Trophoblast cell (in vitro differentiated cells and primary cell): ENCODE data around the gene RTBDN. TPM values are rescaled to one million over a fixed set of nuclear protein-coding genes. Genes with fewer than 3 reads are reported as not detected.

ENCODE experiments used
- DNase-seq, 2 donors: peaks; one replicate each; pipeline ENCODE4 v3.0.0-alpha.2; 2016
- H2AFZ ChIP-seq: 2 replicates; pipeline ENCODE4 v1.6.1; 2013; ENCODE audit warnings: low read length, moderate library complexity, mild to moderate bottlenecking; ENCODE audit not compliant: insufficient read depth, poor library complexity
- H2AK5ac ChIP-seq: 2 replicates; pipeline ENCODE4 v1.6.1; 2013; ENCODE audit warnings: mild to moderate bottlenecking, low read length
- H2BK120ac ChIP-seq: 2 replicates; pipeline ENCODE4 v1.6.1; 2013; ENCODE audit warnings: low read length, mild to moderate bottlenecking, moderate library complexity; ENCODE audit not compliant: insufficient read depth, poor library complexity
- H2BK12ac ChIP-seq: 2 replicates; pipeline ENCODE4 v1.6.1; 2013; ENCODE audit warnings: mild to moderate bottlenecking, low read length, moderate library complexity
- H2BK5ac ChIP-seq: 2 replicates; pipeline ENCODE4 v1.6.1; 2013; ENCODE audit warnings: low read length, low read depth, moderate library complexity, mild to moderate bottlenecking; ENCODE audit not compliant: poor library complexity
- H3K14ac ChIP-seq: 2 replicates; pipeline ENCODE4 v1.6.1; 2013; ENCODE audit warnings: mild to moderate bottlenecking, low read length
- H3K18ac ChIP-seq: 2 replicates; pipeline ENCODE4 v1.6.1; 2013; ENCODE audit warnings: mild to moderate bottlenecking, low read length
- H3K23ac ChIP-seq: 2 replicates; pipeline ENCODE4 v1.6.1; 2013; ENCODE audit warnings: low read length
- H3K27ac ChIP-seq: 2 replicates; pipeline ENCODE4 v1.5.1; 2013; ENCODE audit warnings: low read depth, mild to moderate bottlenecking, inconsistent platforms, low read length, moderate library complexity
- H3K27me3 ChIP-seq: 2 replicates; pipeline ENCODE4 v1.6.1; 2013; ENCODE audit warnings: inconsistent platforms, mild to moderate bottlenecking, low read length, moderate library complexity; ENCODE audit not compliant: insufficient read depth
- H3K36me3 ChIP-seq, 2 experiments: 1 replicate in 1 of 2; 2 replicates in 1 of 2; pipeline ENCODE4 v1.6.1; 2013; ENCODE audit warnings: low read length in 2 of 2, mild to moderate bottlenecking in 2 of 2, moderate library complexity in 1 of 2; ENCODE audit not compliant: insufficient read depth in 2 of 2, control insufficient read depth in 1 of 2
- H3K4ac ChIP-seq: 2 replicates; pipeline ENCODE4 v1.6.1; 2013; ENCODE audit warnings: low read depth, mild to moderate bottlenecking, low read length, moderate library complexity
- H3K4me1 ChIP-seq, 2 experiments: 1 replicate in 1 of 2; 2 replicates in 1 of 2; pipeline ENCODE4 v1.6.1; 2013; ENCODE audit warnings: low read length in 2 of 2, mild to moderate bottlenecking in 2 of 2, moderate library complexity in 1 of 2; ENCODE audit not compliant: insufficient read depth in 2 of 2, control insufficient read depth in 1 of 2
- H3K4me2 ChIP-seq: 2 replicates; pipeline ENCODE4 v1.6.1; 2013; ENCODE audit warnings: inconsistent platforms, mild to moderate bottlenecking, low read length, moderate library complexity
- H3K4me3 ChIP-seq: 2 replicates; pipeline ENCODE4 v1.5.1; 2013; ENCODE audit warnings: mild to moderate bottlenecking, low read depth, low read length, inconsistent platforms
- H3K79me1 ChIP-seq: one replicate; pipeline ENCODE4 v1.6.1; 2013; ENCODE audit warnings: low read length
- H3K79me2 ChIP-seq: 2 replicates; pipeline ENCODE4 v1.6.1; 2013; ENCODE audit warnings: low read length, mild to moderate bottlenecking; ENCODE audit not compliant: control insufficient read depth, insufficient read depth, poor library complexity
- H3K9ac ChIP-seq: 2 replicates; pipeline ENCODE4 v1.6.1; 2013; ENCODE audit warnings: mild to moderate bottlenecking, low read length
- H3K9me3 ChIP-seq: 2 replicates; pipeline ENCODE4 v1.6.1; 2013; ENCODE audit warnings: low read depth, mild to moderate bottlenecking, control low read depth, inconsistent platforms, low read length; ENCODE audit not compliant: insufficient read depth
- H4K12ac ChIP-seq: 2 replicates; pipeline ENCODE4 v1.6.1; 2013; ENCODE audit warnings: low read depth, mild to moderate bottlenecking, low read length, moderate library complexity
- H4K8ac ChIP-seq: 2 replicates; pipeline ENCODE4 v1.6.1; 2013; ENCODE audit warnings: low read depth, mild to moderate bottlenecking, low read length, moderate library complexity
- H4K91ac ChIP-seq: one replicate; pipeline ENCODE4 v1.6.1; 2013; ENCODE audit warnings: low read depth, mild to moderate bottlenecking, low read length, moderate library complexity
- WGBS: extraction: QIAGEN DNeasy Blood & Tissue Kit; methylation state at CpG from one replicate; pipeline ENCODE4 v1.1.7; 2013; ENCODE audit warnings: missing lambda C conversion rate; ENCODE audit not compliant: insufficient read length, insufficient coverage; ENCODE audit errors: extremely low coverage; 5-methylcytosine and 5-hydroxymethylcytosine counted together
- polyA plus RNA-seq: library from polyadenylated mRNA; stranded (reverse); fragments of 200-250 nt; gene quantifications from 2 replicates; pipeline ENCODE4 v1.2.3, GENCODE V29; 2013

Gene RTBDN
- polyA plus RNA-seq = 0.22 and 0.33 TPM in 2 replicates

DNA sequence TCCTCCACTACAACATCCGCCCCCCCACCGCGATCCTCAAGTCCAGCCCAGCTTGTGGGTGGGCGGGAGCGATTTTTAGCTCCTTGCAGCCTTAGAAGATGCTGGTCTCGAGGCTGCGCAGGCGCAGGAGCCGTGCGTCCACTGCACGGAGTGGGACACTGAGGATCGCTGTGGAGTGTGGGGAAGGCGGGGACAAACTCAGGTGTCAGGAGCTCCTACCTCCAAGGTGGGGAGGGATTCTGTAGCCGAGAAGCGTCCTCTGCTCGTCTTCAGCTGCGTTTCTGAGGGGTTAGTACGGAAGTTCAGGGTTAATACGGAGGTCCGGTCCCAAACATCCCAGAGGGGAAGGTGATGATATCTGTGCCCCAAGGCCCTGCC is at the start of gene RTBDN:
RTBDN (minus strand) TSS at position 14 of the 378 bp plus-strand sequence. CDS start 4,600 bp downstream, outside the sequence.
- Histone ChIP-seq H3K18ac (no peak within 1 kb of the TSS), H3K4me2 (peak within 1 kb of the TSS; percentile 83), H3K4me3 (peak within 1 kb of the TSS; percentile 69), H2AFZ (peak within 1 kb of the TSS; percentile 6), H3K4me1 (peaks cover 4 to 14% of the 10 kb centered on the region in 2 experiments), H3K23ac (no peak within 1 kb of the TSS), H2BK120ac (no peak within 1 kb of the TSS), H3K9ac (no peak within 1 kb of the TSS), H3K27me3 (peaks cover 30% of the 10 kb centered on the region), H4K8ac (no peak within 1 kb of the TSS), H3K36me3 (no peaks in the 10 kb centered on the region), H2BK5ac (no peak within 1 kb of the TSS), H3K79me1 (no peaks in the 10 kb centered on the region), H3K14ac (no peak within 1 kb of the TSS), H3K27ac (no peak within 1 kb of the TSS), H4K12ac (no peak within 1 kb of the TSS), H2BK12ac (no peak within 1 kb of the TSS), H2AK5ac (no peak within 1 kb of the TSS), H3K79me2 (no peaks in the 10 kb centered on the region), H3K9me3 (peaks cover 6% of the 10 kb centered on the region), H4K91ac (no peak within 1 kb of the TSS), H3K4ac (no peak within 1 kb of the TSS)
- no peak for DNase-seq
- WGBS = no CpG with 5 or more reads among the region's 20 CpGs

- Histone ChIP-seq H3K14ac (no peak overlapping the region), H3K79me2 (peaks cover 5% of the 10 kb centered on the region), H3K27ac (no peak overlapping the region), H4K12ac (no peak overlapping the region), H4K91ac (no peak overlapping the region), H2AFZ (no peak overlapping the region), H3K4me3 (no peak overlapping the region), H2BK120ac (no peak overlapping the region), H3K9me3 (peaks cover 19% of the 10 kb centered on the region), H3K79me1 (peaks cover 4% of the 10 kb centered on the region), H2BK12ac (no peak overlapping the region), H3K9ac (no peak overlapping the region), H3K27me3 (peaks cover 10% of the 10 kb centered on the region), H3K36me3 (peaks cover 4 to 5% of the 10 kb centered on the region in 2 experiments), H3K4me1 (peaks cover 7 to 11% of the 10 kb centered on the region in 2 experiments), H2BK5ac (no peak overlapping the region), H4K8ac (no peak overlapping the region), H3K23ac (no peak overlapping the region), H3K4me2 (no peak overlapping the region), H3K18ac (no peak overlapping the region), H3K4ac (no peak overlapping the region), H2AK5ac (no peak overlapping the region)
- no peak for DNase-seq
- WGBS = no CpG with 5 or more reads among the region's 3 CpGs
Measured at GRCh38 chr19:12882589-12882988, 48.2 kb upstream of the RTBDN start.

GRCh38 chr19:12881172-12881808 is 46.9 kb upstream of the RTBDN start, which contains the start of gene DNASE2:
Gene DNASE2 (minus strand): TSS chr19:12881449. CDS start chr19:12881375, 74 bp downstream.
- peak within 1 kb of the TSS; percentile 59 for H3K9ac ChIP-seq
- peak within 1 kb of the TSS; percentile 80 for H4K91ac ChIP-seq
- peak within 1 kb of the TSS; percentile 13 for H4K12ac ChIP-seq
- no peak within 1 kb of the TSS for H2BK12ac ChIP-seq
- H3K4me1 ChIP-seq = peaks cover 7 to 11% of the 10 kb centered on the region in 2 experiments
- peaks cover 5% of the 10 kb centered on the region for H3K79me2 ChIP-seq
- peaks cover 10% of the 10 kb centered on the region for H3K27me3 ChIP-seq
- peaks cover 4% of the 10 kb centered on the region for H3K79me1 ChIP-seq
- peak within 1 kb of the TSS; percentile 44 for H2BK120ac ChIP-seq
- H4K8ac ChIP-seq = peak within 1 kb of the TSS; percentile 91
- H3K23ac ChIP-seq = no peak within 1 kb of the TSS
- H3K4me3 ChIP-seq = peak within 1 kb of the TSS; percentile 63
- no CpG with 5 or more reads among the region's 38 CpGs for WGBS
- no peak within 1 kb of the TSS for H2AK5ac ChIP-seq
- H2AFZ ChIP-seq = peak within 1 kb of the TSS; percentile 86
- H3K27ac ChIP-seq = no peak within 1 kb of the TSS
- peaks cover 19% of the 10 kb centered on the region for H3K9me3 ChIP-seq
- peak within 1 kb of the TSS; percentile 90 for H3K18ac ChIP-seq
- H3K4ac ChIP-seq = peak within 1 kb of the TSS; percentile 4
- H3K36me3 ChIP-seq = peaks cover 4 to 5% of the 10 kb centered on the region in 2 experiments
- peak within 1 kb of the TSS; percentile 43 for H2BK5ac ChIP-seq
- H3K14ac ChIP-seq = peak within 1 kb of the TSS; percentile 90
- H3K4me2 ChIP-seq = peak within 1 kb of the TSS; percentile 88
- peak; percentile 94 to 96 for DNase-seq

DNA sequence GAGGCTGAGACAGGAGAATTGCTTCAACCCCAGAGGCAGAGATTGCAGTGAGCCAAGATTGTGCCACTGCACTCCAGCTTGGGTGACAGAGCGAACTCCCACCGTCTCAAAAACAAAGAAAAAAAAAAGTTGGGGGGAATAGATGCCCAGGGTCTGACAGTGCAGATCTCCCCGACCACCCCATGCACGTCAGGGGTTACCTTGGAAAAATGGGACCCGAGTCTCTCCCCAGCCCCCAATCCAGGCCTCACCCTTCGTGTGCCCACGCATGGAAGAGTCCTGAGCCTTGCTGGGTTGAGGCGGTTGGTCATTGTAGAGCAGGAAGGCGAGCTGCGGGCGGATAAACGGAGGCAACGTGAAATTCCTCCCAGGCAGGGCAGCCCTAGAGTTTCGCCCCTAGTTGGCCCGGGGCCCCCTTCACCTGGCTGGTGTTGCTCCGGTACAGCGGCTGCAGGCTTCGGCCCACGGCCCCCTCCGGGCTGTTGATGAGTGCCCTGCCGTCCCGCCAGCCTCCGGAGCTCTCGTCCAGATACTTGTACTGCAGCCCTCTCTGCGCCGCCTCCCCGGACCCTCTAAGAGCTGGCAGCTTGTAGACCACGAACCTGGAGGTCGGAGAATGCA is 46.3 kb upstream of the RTBDN start:
- H3K36me3 ChIP-seq = peaks cover 4 to 5% of the 10 kb centered on the region in 2 experiments
- peaks cover 6% of the 10 kb centered on the region for H3K27me3 ChIP-seq
- H3K14ac ChIP-seq = peak overlapping the region; percentile 90
- peak overlapping the region; percentile 59 for H3K9ac ChIP-seq
- no peak overlapping the region for H3K23ac ChIP-seq
- DNase-seq = peak in 1 of 2 donors; percentile 33
- H3K9me3 ChIP-seq = peaks cover 19% of the 10 kb centered on the region
- peak overlapping the region; percentile 80 for H4K91ac ChIP-seq
- H3K27ac ChIP-seq = no peak overlapping the region
- H3K4ac ChIP-seq = peak overlapping the region; percentile 4
- H2BK5ac ChIP-seq = peak overlapping the region; percentile 43
- H3K4me2 ChIP-seq = peak overlapping the region; percentile 88
- WGBS = no CpG with 5 or more reads among the region's 29 CpGs
- H3K79me2 ChIP-seq = peaks cover 5% of the 10 kb centered on the region
- H3K4me3 ChIP-seq = peak overlapping the region; percentile 63
- peaks cover 4% of the 10 kb centered on the region for H3K79me1 ChIP-seq
- no peak overlapping the region for H2AK5ac ChIP-seq
- peak overlapping the region; percentile 13 for H4K12ac ChIP-seq
- H4K8ac ChIP-seq = peak overlapping the region; percentile 91
- H2AFZ ChIP-seq = peak overlapping the region; percentile 86
- H2BK120ac ChIP-seq = no peak overlapping the region
- no peak overlapping the region for H2BK12ac ChIP-seq
- peak overlapping the region; percentile 90 for H3K18ac ChIP-seq
- peaks cover 3 to 9% of the 10 kb centered on the region in 2 experiments for H3K4me1 ChIP-seq
